MCF 10A (cell line): ENCODE measurements around the gene COA5. TPM values are rescaled to one million over a fixed set of nuclear protein-coding genes. Genes with fewer than 3 reads are reported as not detected.

Source experiments
- BruUV-seq: library from RNA; stranded (reverse); fragments of 400-500 nt; replicated peaks from 2 replicates; lab custom pipeline; 2021; lab: Mats Ljungman, UMichigan
- CTCF ChIA-PET: fragments of 300-600 bp; sonication (Branson Sonifier 250); formaldehyde crosslinking; extraction: SDS; loops from one replicate; lab custom pipeline; 2021; ENCODE audit warnings: antibody characterized with exemption, inconsistent platforms; lab: Yijun Ruan, JAX
- POLR2A ChIA-PET: fragments of 300-600, 350-650 bp; sonication (Branson Sonifier 250); formaldehyde crosslinking; extraction: SDS; loops from one replicate; lab custom pipeline; 2020; ENCODE audit warnings: antibody characterized with exemption, inconsistent platforms; lab: Yijun Ruan, JAX
- DNase-seq: peaks from one replicate; pipeline ENCODE4 v3.0.0-alpha.2; 2018; ENCODE audit not compliant: unreplicated experiment
- H3K27ac Mint-ChIP-seq: one replicate; pipeline ENCODE4 v1.8.0; 2022; ENCODE audit warnings: mild to moderate bottlenecking, low read depth, mixed read lengths; ENCODE audit not compliant: unreplicated experiment
- H3K27me3 Mint-ChIP-seq: one replicate; pipeline ENCODE4 v1.8.0; 2022; ENCODE audit warnings: mixed read lengths; ENCODE audit not compliant: insufficient read depth, unreplicated experiment
- H3K36me3 Mint-ChIP-seq: one replicate; pipeline ENCODE4 v1.8.0; 2022; ENCODE audit warnings: mild to moderate bottlenecking, moderate library complexity, mixed read lengths; ENCODE audit not compliant: insufficient read depth, unreplicated experiment
- H3K4me1 Mint-ChIP-seq: one replicate; pipeline ENCODE4 v1.8.0; 2022; ENCODE audit warnings: mixed read lengths; ENCODE audit not compliant: insufficient read depth, unreplicated experiment
- H3K4me3 Mint-ChIP-seq: one replicate; pipeline ENCODE4 v1.8.0; 2022; ENCODE audit warnings: mild to moderate bottlenecking, moderate library complexity, mixed read lengths; ENCODE audit not compliant: unreplicated experiment
- H3K9me3 Mint-ChIP-seq: one replicate; pipeline ENCODE4 v1.8.0; 2022; ENCODE audit warnings: mixed read lengths; ENCODE audit not compliant: unreplicated experiment
- intact Hi-C: fragments of 100-400 bp; cut with micrococcal nuclease; formaldehyde crosslinking; loops from 2 replicates; pipeline ENCODE4 v1.14.1; 2022
- total RNA-seq: library from RNA; stranded (reverse); gene quantifications from 2 replicates; pipeline ENCODE4 v1.2.3, GENCODE V29; 2022
- TF ChIP-seq, protein P1 (sequence below): fragments of 200-600 bp; IDR thresholded peaks from one replicate; pipeline ENCODE4 v1.8.0; 2022; ENCODE audit warnings: antibody characterized with exemption, mild to moderate bottlenecking; ENCODE audit not compliant: unreplicated experiment

Gene COA5
- total RNA-seq, 1 experiment from 2014 or later = 22.8 TPM

- Mint-ChIP-seq H3K36me3 (peaks cover 13% of the 10 kb centered on the region), H3K27ac (no peak overlapping the region), H3K4me1 (no peaks in the 10 kb centered on the region), H3K9me3 (no peaks in the 10 kb centered on the region), H3K4me3 (no peak overlapping the region), H3K27me3 (no peaks in the 10 kb centered on the region)
- ChIA-PET POLR2A (interaction anchor here (0.6 kb wide), 1 partner anchor 24 kb away, joined by 3 read pairs; no protein-coding TSS in a partner anchor), CTCF (no interaction called here)
- intact Hi-C loops = no loop called here
- BruUV-seq = no TSS peak
- DNase-seq = no peak
- TF ChIP-seq, protein P1, sequence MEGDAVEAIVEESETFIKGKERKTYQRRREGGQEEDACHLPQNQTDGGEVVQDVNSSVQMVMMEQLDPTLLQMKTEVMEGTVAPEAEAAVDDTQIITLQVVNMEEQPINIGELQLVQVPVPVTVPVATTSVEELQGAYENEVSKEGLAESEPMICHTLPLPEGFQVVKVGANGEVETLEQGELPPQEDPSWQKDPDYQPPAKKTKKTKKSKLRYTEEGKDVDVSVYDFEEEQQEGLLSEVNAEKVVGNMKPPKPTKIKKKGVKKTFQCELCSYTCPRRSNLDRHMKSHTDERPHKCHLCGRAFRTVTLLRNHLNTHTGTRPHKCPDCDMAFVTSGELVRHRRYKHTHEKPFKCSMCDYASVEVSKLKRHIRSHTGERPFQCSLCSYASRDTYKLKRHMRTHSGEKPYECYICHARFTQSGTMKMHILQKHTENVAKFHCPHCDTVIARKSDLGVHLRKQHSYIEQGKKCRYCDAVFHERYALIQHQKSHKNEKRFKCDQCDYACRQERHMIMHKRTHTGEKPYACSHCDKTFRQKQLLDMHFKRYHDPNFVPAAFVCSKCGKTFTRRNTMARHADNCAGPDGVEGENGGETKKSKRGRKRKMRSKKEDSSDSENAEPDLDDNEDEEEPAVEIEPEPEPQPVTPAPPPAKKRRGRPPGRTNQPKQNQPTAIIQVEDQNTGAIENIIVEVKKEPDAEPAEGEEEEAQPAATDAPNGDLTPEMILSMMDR = no peak
Observed at GRCh38 chr2:98550165-98550564, 58.1 kb downstream of the COA5 start.

Other genes with a start within 250 kb of the COA5 start
- 20.8 and 21.5 TPM in 2 replicates for gene INPP4A, start 163.7 kb downstream of the COA5 start, total RNA-seq
- 36.9 and 56.4 TPM in 2 replicates for gene UNC50, start 77 bp upstream of the COA5 start, total RNA-seq
- gene MGAT4A, start 122.6 kb upstream of the COA5 start, total RNA-seq = 3.7 and 4.6 TPM in 2 replicates